ENCODE measurements around the gene NEGR1. TPM values are rescaled to one million over a fixed set of nuclear protein-coding genes. Genes with fewer than 3 reads are reported as not detected.

Gene NEGR1
- total and polyA plus RNA-seq, 10 donors, result 0.07 to 1.3 (median 0.54) TPM

GRCh38 chr1:71956613-71957285 is 325.6 kb downstream of the NEGR1 start:
- TF ChIP-seq, protein P1, sequence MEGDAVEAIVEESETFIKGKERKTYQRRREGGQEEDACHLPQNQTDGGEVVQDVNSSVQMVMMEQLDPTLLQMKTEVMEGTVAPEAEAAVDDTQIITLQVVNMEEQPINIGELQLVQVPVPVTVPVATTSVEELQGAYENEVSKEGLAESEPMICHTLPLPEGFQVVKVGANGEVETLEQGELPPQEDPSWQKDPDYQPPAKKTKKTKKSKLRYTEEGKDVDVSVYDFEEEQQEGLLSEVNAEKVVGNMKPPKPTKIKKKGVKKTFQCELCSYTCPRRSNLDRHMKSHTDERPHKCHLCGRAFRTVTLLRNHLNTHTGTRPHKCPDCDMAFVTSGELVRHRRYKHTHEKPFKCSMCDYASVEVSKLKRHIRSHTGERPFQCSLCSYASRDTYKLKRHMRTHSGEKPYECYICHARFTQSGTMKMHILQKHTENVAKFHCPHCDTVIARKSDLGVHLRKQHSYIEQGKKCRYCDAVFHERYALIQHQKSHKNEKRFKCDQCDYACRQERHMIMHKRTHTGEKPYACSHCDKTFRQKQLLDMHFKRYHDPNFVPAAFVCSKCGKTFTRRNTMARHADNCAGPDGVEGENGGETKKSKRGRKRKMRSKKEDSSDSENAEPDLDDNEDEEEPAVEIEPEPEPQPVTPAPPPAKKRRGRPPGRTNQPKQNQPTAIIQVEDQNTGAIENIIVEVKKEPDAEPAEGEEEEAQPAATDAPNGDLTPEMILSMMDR (IDR thresholded peaks at IDR 0.05 in 8 of 11, conservative IDR thresholded peaks at IDR 0.05 in 3 of 11), result no peak
- TF ChIP-seq POLR2A (IDR thresholded peaks at IDR 0.05) (no peak), POLR2AphosphoS5 (IDR thresholded peaks at IDR 0.05) (no peak)
- Histone ChIP-seq H3K9me3 (no peaks in the 10 kb centered on the region), H3K36me3 (no peaks in the 10 kb centered on the region), H3K27me3 (replicated peaks in 1 of 7) (no peaks in the 10 kb centered on the region), H3K4me1 (no peaks in the 10 kb centered on the region), H3K4me3 (no peak overlapping the region), H3K27ac (no peak overlapping the region)
- no peak for DNase-seq
- intact Hi-C loops (cut with DNase I; ENCODE audit: low total_unique reads), result no loop called here
- WGBS, 5 donors, result 85 to 92% (median 88%) methylated on average over 2 of the region's 2 CpGs

DNA sequence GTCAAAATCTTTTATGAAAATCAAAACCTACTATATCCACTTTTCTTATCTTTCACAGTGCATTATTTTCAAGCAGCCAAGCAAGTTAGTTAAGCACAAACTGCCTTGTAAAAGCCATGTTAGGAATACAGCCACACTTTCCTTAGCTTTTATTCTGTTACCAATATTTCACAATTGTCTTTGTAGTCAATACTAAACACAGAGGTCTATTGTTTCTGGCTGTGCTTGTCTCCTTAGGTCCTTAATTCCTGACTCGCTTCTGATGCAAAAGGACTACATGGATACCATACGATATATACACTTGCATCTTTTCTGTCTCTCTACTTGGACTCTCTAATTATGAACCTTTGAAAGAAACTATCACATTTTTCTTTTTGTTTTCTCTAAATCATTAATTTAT is 331.8 kb downstream of the NEGR1 start:
- Histone ChIP-seq H3K27me3 (replicated peaks in 1 of 7) (no peaks in the 10 kb centered on the region), H3K4me3 (no peak overlapping the region), H3K36me3 (no peaks in the 10 kb centered on the region), H3K4me1 (no peaks in the 10 kb centered on the region), H3K27ac (no peak overlapping the region), H3K9me3 (no peaks in the 10 kb centered on the region)
- DNase-seq, result no peak
- WGBS, 5 donors, result 84 to 92% (median 87%) methylated on average over 2 of the region's 2 CpGs
- intact Hi-C loops (cut with DNase I; ENCODE audit: low total_unique reads), result no loop called here
- TF ChIP-seq POLR2AphosphoS5 (IDR thresholded peaks at IDR 0.05), result no peak
- TF ChIP-seq, protein P1 (IDR thresholded peaks at IDR 0.05 in 8 of 11, conservative IDR thresholded peaks at IDR 0.05 in 3 of 11), result no peak
- TF ChIP-seq POLR2A (IDR thresholded peaks at IDR 0.05), result no peak

GRCh38 chr1:71949681-71950080 is 332.7 kb downstream of the NEGR1 start:
- Histone ChIP-seq H3K36me3 (no peaks in the 10 kb centered on the region), H3K9me3 (no peaks in the 10 kb centered on the region), H3K27me3 (replicated peaks in 1 of 7) (no peaks in the 10 kb centered on the region), H3K27ac (no peak overlapping the region), H3K4me3 (no peak overlapping the region), H3K4me1 (no peaks in the 10 kb centered on the region)
- DNase-seq, result no peak
- TF ChIP-seq POLR2AphosphoS5 (IDR thresholded peaks at IDR 0.05) (no peak), POLR2A (IDR thresholded peaks at IDR 0.05) (no peak)
- TF ChIP-seq, protein P1 (IDR thresholded peaks at IDR 0.05 in 8 of 11, conservative IDR thresholded peaks at IDR 0.05 in 3 of 11), result no peak
- intact Hi-C loops (cut with DNase I; ENCODE audit: low total_unique reads), result no loop called here
- 39 to 52% (median 45%) methylated on average over 2 of the region's 2 CpGs for WGBS, 5 donors

DNA sequence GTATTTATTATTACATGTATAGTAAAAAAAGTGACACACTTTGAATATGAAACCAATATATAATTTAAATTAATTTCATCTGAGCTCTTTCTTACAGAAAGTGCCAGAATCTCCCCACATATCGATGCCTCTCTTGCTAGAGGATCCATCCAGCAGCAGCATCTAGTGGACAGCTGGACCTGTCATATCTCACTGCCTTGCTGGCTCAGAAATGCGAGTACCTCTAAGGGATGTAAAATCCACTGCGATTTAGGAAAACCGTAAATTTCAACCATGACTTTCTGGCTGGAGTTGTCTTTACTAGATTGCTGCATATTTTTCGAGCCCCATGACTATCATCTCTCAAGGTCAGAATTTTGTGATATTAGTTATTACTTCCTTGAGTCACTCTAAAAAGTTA is 333.8 kb downstream of the NEGR1 start:
- Histone ChIP-seq H3K27ac (no peak overlapping the region), H3K36me3 (no peaks in the 10 kb centered on the region), H3K4me3 (no peak overlapping the region), H3K4me1 (no peaks in the 10 kb centered on the region), H3K9me3 (no peaks in the 10 kb centered on the region), H3K27me3 (replicated peaks in 1 of 7) (no peaks in the 10 kb centered on the region)
- intact Hi-C loops (cut with DNase I; ENCODE audit: low total_unique reads), result no loop called here
- no peak for TF ChIP-seq POLR2AphosphoS5 (IDR thresholded peaks at IDR 0.05)
- TF ChIP-seq, protein P1 (IDR thresholded peaks at IDR 0.05 in 8 of 11, conservative IDR thresholded peaks at IDR 0.05 in 3 of 11), result no peak
- no peak for TF ChIP-seq POLR2A (IDR thresholded peaks at IDR 0.05)
- no peak for DNase-seq
- 88 to 93% (median 90%) methylated on average over 5 of the region's 5 CpGs for WGBS, 5 donors
